Cortex of kidney (tissue), 1 donor: ENCODE measurements around the gene ASTN1.

Experiments used
- DNase-seq: peaks from one replicate; lab custom pipeline; 2025; lab: John Stamatoyannopoulos, UW

Gene ASTN1

GRCh38 chr1:176878750-176879536, 285.6 kb downstream of the ASTN1 start:
- DNase-seq, result no peak

GRCh38 chr1:176877557-176877956, 287.0 kb downstream of the ASTN1 start:
- no peak for DNase-seq

- DNase-seq, result no peak
These were observed 287.5 kb downstream of the ASTN1 start for GRCh38 chr1:176876966-176877515.

- no peak for DNase-seq
These were observed 294.9 kb downstream of the ASTN1 start for GRCh38 chr1:176869577-176869976.

- DNase-seq, result no peak
These were observed 298.3 kb downstream of the ASTN1 start for GRCh38 chr1:176866011-176866714.

- no peak for DNase-seq
These were observed 300.3 kb downstream of the ASTN1 start for GRCh38 chr1:176864211-176864610.

- DNase-seq, result no peak
These were observed 300.9 kb downstream of the ASTN1 start for GRCh38 chr1:176863613-176864012.

GRCh38 chr1:176858433-176858916, 306.0 kb downstream of the ASTN1 start:
- DNase-seq, result no peak

- no peak for DNase-seq
These were observed 306.9 kb downstream of the ASTN1 start for GRCh38 chr1:176857632-176858031.

GRCh38 chr1:176854758-176855745, 309.5 kb downstream of the ASTN1 start:
- no peak for DNase-seq

- DNase-seq, result no peak
These were observed 310.4 kb downstream of the ASTN1 start for GRCh38 chr1:176854121-176854520.

- DNase-seq, result no peak
These were observed 311.0 kb downstream of the ASTN1 start for GRCh38 chr1:176853503-176853902.

- DNase-seq, result no peak
These were observed 312.4 kb downstream of the ASTN1 start for GRCh38 chr1:176852124-176852523.

GRCh38 chr1:176850871-176851270, 313.6 kb downstream of the ASTN1 start:
- DNase-seq, result no peak

- no peak for DNase-seq
These were observed 315.2 kb downstream of the ASTN1 start for GRCh38 chr1:176849281-176849680.

- DNase-seq, result no peak
These were observed 317.5 kb downstream of the ASTN1 start for GRCh38 chr1:176847052-176847451.

- DNase-seq, result no peak
These were observed 320.9 kb downstream of the ASTN1 start for GRCh38 chr1:176843352-176844297.

- DNase-seq, result no peak
These were observed 323.3 kb downstream of the ASTN1 start for GRCh38 chr1:176841238-176841637.

GRCh38 chr1:176839216-176839615, 325.3 kb downstream of the ASTN1 start:
- no peak for DNase-seq

GRCh38 chr1:176838276-176838995, 326.1 kb downstream of the ASTN1 start:
- DNase-seq, result no peak
